ENCODE data around the gene UQCC2. TPM values are rescaled to one million over a fixed set of nuclear protein-coding genes. Genes with fewer than 3 reads are reported as not detected.

UQCC2 gene
- total RNA-seq, 1 donor from 2014 or later = 99.4 TPM

DNA sequence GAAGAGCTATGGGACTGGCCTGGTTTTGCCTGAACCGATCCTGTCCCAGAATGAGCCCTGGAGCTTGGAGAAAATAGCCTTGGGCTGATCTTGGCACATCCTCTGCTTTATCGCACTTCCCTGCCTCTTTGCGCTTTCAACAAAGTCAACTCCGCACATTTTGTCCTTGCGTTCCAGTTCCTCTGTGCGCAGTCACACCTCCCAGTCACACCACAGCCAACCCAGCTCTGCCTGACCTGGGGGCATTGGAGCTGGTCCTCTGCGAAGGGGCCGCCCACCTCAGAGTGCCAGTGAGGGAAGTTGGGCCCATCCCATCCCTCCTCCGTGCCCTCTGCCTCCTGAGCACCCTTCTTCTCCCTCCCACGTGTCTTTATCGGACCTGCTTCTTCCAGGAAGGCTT, 16.9 kb upstream of the UQCC2 start:
- Mint-ChIP-seq H3K9me3 (ENCODE audit: low read depth) (no peaks in the 10 kb centered on the region), H3K27ac (no peak overlapping the region), H3K4me3 (ENCODE audit: low read depth) (no peak overlapping the region), H3K36me3 (ENCODE audit: insufficient read depth) (no peaks in the 10 kb centered on the region), H3K4me1 (ENCODE audit: low read depth) (peaks cover 13% of the 10 kb centered on the region), H3K27me3 (peaks cover 35% of the 10 kb centered on the region)
- TF ChIP-seq, protein P1, sequence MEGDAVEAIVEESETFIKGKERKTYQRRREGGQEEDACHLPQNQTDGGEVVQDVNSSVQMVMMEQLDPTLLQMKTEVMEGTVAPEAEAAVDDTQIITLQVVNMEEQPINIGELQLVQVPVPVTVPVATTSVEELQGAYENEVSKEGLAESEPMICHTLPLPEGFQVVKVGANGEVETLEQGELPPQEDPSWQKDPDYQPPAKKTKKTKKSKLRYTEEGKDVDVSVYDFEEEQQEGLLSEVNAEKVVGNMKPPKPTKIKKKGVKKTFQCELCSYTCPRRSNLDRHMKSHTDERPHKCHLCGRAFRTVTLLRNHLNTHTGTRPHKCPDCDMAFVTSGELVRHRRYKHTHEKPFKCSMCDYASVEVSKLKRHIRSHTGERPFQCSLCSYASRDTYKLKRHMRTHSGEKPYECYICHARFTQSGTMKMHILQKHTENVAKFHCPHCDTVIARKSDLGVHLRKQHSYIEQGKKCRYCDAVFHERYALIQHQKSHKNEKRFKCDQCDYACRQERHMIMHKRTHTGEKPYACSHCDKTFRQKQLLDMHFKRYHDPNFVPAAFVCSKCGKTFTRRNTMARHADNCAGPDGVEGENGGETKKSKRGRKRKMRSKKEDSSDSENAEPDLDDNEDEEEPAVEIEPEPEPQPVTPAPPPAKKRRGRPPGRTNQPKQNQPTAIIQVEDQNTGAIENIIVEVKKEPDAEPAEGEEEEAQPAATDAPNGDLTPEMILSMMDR (IDR thresholded peaks at IDR 0.05; ENCODE audit: unreplicated experiment) = no peak
- DNase-seq (ENCODE audit: low spot score, unreplicated experiment) = no peak

DNA sequence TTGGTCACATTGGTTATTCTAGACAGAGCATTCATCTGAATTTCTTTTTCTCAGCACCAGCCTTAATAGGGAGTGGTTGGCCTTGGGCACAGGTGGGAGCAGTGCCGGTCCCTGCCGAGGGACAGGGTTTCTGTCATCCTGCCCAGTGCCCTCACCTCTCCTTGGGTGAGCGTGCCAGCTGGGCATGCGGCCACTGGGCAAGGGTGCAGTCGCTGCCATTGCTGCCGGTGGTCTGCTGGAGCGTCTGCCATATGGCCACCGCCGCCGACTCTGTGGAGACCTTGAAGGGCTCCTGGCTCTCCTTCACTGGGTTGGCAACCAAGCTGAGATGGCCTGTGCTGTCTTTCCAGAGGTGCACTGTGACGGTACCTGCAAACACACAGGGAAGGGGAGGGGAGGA, 16.4 kb upstream of the UQCC2 start:
- H3K4me3 Mint-ChIP-seq (ENCODE audit: low read depth) = no peak overlapping the region
- H3K4me1 Mint-ChIP-seq (ENCODE audit: low read depth) = peaks cover 13% of the 10 kb centered on the region
- no peak for DNase-seq (ENCODE audit: low spot score, unreplicated experiment)
- TF ChIP-seq, protein P1 (IDR thresholded peaks at IDR 0.05; ENCODE audit: unreplicated experiment) = no peak
- no peak overlapping the region for H3K27ac Mint-ChIP-seq
- H3K36me3 Mint-ChIP-seq (ENCODE audit: insufficient read depth) = no peaks in the 10 kb centered on the region
- peaks cover 39% of the 10 kb centered on the region for H3K27me3 Mint-ChIP-seq
- H3K9me3 Mint-ChIP-seq (ENCODE audit: low read depth) = no peaks in the 10 kb centered on the region

DNA sequence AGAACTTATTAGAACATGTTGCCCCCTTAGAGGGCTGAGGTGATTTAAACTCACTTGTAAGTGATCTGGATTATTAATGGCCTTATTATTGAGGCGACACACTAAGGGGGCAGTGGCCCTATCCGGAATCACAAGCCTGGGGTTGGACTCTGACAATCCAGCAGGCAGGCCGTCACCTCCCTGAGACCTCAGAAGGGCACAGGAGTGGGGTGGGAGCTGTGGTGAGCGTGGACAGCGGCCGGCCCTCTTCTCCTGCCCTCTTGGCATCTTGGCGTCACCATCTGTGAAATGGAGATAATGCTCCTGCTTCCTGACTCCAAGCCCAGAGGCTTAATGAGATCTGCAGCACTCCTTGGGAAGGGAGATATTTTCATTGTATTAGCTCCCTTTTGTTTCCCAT, 15.6 kb upstream of the UQCC2 start:
- Mint-ChIP-seq H3K9me3 (ENCODE audit: low read depth) (no peaks in the 10 kb centered on the region), H3K4me3 (ENCODE audit: low read depth) (no peak overlapping the region), H3K4me1 (ENCODE audit: low read depth) (peaks cover 16% of the 10 kb centered on the region), H3K36me3 (ENCODE audit: insufficient read depth) (no peaks in the 10 kb centered on the region), H3K27me3 (peaks cover 40% of the 10 kb centered on the region), H3K27ac (no peak overlapping the region)
- DNase-seq (ENCODE audit: low spot score, unreplicated experiment) = no peak
- TF ChIP-seq, protein P1 (IDR thresholded peaks at IDR 0.05; ENCODE audit: unreplicated experiment) = no peak

DNA sequence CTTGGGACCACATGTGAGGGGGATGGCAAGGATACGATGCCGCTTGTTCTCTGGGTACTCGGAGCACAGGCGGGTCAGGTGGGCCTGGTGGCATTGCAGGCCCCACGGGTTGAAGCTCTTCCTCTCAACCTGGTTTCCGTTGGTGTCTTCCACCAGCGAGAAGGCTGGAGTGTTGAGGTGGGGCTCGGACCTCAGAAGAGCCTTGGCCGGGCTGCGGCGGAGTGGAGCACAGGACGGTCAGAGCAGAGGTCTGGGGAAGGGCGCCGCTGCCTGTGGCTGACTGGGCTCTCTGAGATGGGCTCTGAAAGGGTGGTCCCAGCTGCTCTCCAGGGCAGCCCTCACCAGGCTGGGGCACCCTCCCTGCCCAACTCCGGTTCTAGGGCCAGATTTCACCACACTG, 15.2 kb upstream of the UQCC2 start:
- Mint-ChIP-seq H3K4me1 (ENCODE audit: low read depth) (peaks cover 18% of the 10 kb centered on the region), H3K9me3 (ENCODE audit: low read depth) (no peaks in the 10 kb centered on the region)
- TF ChIP-seq, protein P1 (IDR thresholded peaks at IDR 0.05; ENCODE audit: unreplicated experiment) = no peak

DNA sequence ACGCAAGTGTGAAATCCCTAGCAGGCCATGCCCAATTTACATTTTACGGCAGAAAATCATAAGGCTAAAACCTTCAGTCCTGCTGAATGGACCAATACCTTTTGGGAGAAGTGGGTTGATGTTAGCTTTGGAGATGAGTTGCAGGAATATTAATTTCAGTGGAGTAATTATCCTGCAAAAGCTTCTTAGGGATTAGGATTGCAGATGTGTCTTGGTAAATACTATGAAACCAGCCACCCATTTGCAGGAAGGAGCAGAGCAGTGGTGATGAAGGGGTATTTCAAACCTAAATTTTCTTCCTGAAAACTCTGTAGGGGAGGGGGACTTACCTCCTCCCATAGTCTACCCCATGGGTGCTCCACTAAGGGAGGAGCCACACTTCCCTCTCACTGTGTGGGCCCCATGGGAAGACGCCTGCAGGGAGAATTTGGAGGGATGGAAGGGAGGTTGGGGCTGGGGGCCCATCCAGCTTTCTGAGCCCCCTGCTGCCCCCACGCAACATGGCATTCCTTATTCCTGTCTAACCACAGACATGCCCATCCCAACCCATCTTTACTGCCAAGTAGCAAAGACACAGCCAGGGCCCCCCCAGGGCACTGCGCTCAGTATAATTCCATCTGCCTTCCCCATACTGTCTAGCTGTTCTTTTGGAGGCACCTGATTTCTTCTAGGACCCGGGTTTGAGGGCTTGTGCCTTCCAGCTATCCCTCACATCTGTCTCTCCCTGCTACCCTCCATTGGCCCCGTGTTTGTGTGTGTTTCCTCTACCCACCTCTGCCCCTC, 14.6 kb upstream of the UQCC2 start:
- Mint-ChIP-seq H3K27me3 (peaks cover 38% of the 10 kb centered on the region), H3K27ac (no peak overlapping the region), H3K36me3 (ENCODE audit: insufficient read depth) (no peaks in the 10 kb centered on the region)

More for the DNA sequence above, 15.2 kb upstream of the UQCC2 start:
- H3K27me3 Mint-ChIP-seq = peaks cover 40% of the 10 kb centered on the region
- no peak overlapping the region for H3K4me3 Mint-ChIP-seq (ENCODE audit: low read depth)
- no peaks in the 10 kb centered on the region for H3K36me3 Mint-ChIP-seq (ENCODE audit: insufficient read depth)
- no peak for DNase-seq (ENCODE audit: low spot score, unreplicated experiment)
- no peak overlapping the region for H3K27ac Mint-ChIP-seq

More for the DNA sequence above, 14.6 kb upstream of the UQCC2 start:
- Mint-ChIP-seq H3K4me1 (ENCODE audit: low read depth) (peaks cover 18% of the 10 kb centered on the region), H3K4me3 (ENCODE audit: low read depth) (no peak overlapping the region), H3K9me3 (ENCODE audit: low read depth) (no peaks in the 10 kb centered on the region)
- DNase-seq (ENCODE audit: low spot score, unreplicated experiment) = no peak
- TF ChIP-seq, protein P1 (IDR thresholded peaks at IDR 0.05; ENCODE audit: unreplicated experiment) = no peak

All from progenitor cell of endocrine pancreas (in vitro differentiated cells).